GM12891 (cell line): ENCODE results near the gene E2F3.

Experiments used
- DNase-seq: peaks from one replicate; pipeline ENCODE4 v3.0.0; 2011; ENCODE audit warnings: low spot score; ENCODE audit not compliant: insufficient read length
- FAIRE-seq: peaks from 2 replicates; lab custom pipeline; 2011; peaks lifted over from hg19 to GRCh38; lab: Jason Lieb, UNC
- PAX5 ChIP-seq: IDR thresholded peaks from 2 replicates; pipeline ENCODE4 v1.6.1; 2011; ENCODE audit warnings: low read length, moderate library complexity, mild to moderate bottlenecking; ENCODE audit not compliant: insufficient read depth, severe bottlenecking
- POLR2A ChIP-seq: IDR thresholded peaks from 2 replicates; pipeline ENCODE4 v1.6.1; 2011; ENCODE audit warnings: low read depth, low read length, control low read depth
- POLR2AphosphoS5 ChIP-seq: IDR thresholded peaks from 2 replicates; pipeline ENCODE4 v1.6.1; 2011; ENCODE audit warnings: low read depth, low read length, control low read depth
- POU2F2 ChIP-seq: IDR thresholded peaks from 2 replicates; pipeline ENCODE4 v1.6.1; 2011; ENCODE audit warnings: low read depth, mild to moderate bottlenecking, control low read depth, low read length, moderate library complexity
- SPI1 ChIP-seq: IDR thresholded peaks from 2 replicates; pipeline ENCODE4 v1.6.1; 2011; ENCODE audit warnings: low read depth, low read length, control low read depth
- TAF1 ChIP-seq: IDR thresholded peaks from 2 replicates; pipeline ENCODE4 v1.6.1; 2011; ENCODE audit warnings: low read depth, low read length, control low read depth

The E2F3 gene

DNA sequence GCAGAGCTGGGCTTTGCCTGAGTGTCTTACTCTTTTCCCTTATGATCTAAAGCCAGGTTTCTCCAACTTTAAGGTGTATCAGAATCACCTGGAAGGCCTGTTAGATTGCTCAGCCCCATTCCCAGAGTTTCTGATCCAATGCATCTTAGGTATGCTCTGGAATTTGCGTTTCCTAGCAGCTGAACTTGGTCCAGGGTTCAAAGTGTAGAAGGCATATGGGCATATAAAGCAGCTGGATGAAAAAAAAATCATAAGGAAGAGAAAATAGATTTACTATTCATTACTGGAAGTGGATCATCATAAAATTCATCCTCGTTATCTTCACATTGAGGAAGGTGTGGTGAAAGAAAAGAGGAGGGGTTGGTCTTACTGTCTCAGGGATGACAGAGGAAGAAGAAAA lies 75.8 kb downstream of the E2F3 start:
- FAIRE-seq: no peak
- DNase-seq: no peak
- TF ChIP-seq POU2F2 (no peak), SPI1 (no peak), TAF1 (no peak)

DNA sequence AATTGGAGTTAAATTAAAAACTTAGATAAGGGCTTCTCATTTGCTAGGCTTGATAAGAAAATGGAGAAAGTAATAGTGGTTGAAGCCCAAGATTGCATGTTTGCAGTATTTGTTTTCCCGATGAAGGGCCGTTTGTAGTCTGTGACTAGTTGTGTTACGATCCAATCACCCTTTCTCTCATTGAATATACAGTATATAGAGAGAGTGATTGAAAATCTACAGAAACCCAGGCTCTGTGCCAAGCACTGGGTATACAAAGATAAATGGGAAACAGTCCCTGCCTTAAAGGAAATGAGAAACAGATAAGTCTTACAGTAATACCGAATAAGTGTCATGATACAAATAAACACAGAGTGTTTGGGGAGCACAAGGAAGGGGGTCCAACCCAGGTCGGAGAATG lies 77.4 kb downstream of the E2F3 start:
- TF ChIP-seq TAF1: no peak
- TF ChIP-seq POU2F2: no peak
- no peak for TF ChIP-seq POLR2A
- no peak for TF ChIP-seq PAX5
- no peak for TF ChIP-seq SPI1
- TF ChIP-seq POLR2AphosphoS5: no peak
- FAIRE-seq (no peak), DNase-seq (no peak)

DNA sequence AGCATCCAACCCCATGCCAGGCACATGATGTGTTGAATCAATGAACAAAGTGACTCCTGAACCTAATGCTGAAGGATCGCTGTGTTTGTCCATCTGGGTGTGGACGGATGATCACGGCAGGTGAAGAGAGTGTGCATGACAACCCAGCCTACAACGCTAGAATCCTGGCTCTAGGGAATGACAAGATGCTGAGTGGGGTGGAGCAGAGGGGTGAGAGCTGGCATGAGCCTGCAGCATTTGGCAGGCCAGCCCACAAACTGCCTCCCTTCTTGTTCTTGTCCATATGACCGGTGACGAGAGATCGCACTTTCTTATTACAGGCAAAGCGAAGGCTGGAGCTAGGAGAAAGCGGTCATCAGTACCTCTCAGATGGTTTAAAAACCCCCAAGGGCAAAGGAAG lies 77.8 kb downstream of the E2F3 start:
- DNase-seq (no peak), FAIRE-seq (no peak)
- TF ChIP-seq TAF1 (no peak), SPI1 (no peak), POU2F2 (no peak), POLR2AphosphoS5 (no peak), POLR2A (no peak)

DNA sequence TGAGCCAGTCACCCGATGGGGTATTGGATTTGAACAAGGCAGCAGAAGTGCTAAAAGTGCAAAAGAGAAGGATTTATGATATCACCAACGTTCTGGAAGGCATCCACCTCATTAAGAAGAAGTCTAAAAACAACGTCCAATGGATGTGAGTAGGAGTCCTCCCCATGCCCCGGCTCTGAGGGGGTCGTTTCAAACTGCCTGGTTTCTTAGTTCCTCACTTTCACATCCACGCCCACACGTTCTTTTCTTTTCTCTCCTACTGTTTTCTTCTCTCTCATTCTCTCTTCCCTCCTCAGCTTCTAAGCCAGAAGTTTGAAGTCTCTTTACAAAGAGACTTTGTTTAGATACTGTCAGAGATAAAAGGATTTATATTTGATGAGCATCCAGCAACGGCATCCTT lies 79.6 kb downstream of the E2F3 start:
- no peak for TF ChIP-seq PAX5
- no peak for TF ChIP-seq POLR2AphosphoS5
- TF ChIP-seq POLR2A: no peak
- no peak for TF ChIP-seq POU2F2
- TF ChIP-seq SPI1: no peak
- no peak for TF ChIP-seq TAF1
- DNase-seq (no peak), FAIRE-seq (no peak)

DNA sequence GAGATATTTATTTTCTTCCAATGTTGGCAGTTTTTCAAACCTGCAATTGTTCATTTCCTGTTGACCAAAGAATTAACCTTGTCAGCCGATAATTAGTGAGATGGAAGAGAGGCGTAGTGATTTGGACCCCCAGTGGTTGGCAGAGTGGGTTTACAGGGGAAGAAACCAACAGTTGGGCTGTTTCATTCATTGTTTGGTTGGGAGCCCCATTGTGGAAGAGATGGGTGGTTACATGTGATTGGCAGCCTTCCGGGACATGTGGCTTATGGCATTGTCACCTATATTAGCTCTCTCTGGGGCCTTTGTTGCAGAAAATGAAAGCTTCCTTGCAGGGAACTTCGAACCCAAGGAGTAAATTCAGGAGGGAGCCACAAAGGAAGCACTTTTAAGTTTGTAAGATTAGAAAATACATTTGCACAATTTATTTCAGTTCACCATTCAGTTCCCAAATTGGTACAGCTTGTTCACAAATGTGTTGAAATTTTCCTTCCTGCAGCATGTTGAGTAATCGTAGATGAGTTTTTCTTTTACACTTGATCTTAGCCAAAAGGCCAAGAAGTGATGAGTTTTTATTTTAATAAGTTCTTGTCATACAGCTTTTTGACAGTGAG lies 82.3 kb downstream of the E2F3 start:
- TF ChIP-seq TAF1 (no peak), PAX5 (no peak), POU2F2 (no peak), POLR2A (no peak), SPI1 (no peak), POLR2AphosphoS5 (no peak)
- DNase-seq (no peak), FAIRE-seq (no peak)

DNA sequence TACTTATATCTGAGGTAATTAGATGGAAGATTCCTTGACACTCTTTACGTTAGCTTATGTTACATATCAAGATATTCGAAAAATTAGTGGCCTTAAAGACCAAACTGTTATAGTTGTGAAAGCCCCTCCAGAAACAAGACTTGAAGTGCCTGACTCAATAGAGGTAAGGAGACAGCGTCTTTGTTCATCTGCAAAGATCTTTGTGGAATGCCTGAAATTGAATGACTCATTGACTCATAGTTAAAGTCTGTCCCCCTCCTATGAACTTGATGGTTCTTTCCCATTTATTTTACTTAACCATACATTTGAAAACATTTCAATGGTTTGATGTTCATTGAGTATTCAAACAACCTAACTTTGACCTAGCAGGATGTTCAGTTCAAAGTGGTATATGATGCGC lies 85.0 kb downstream of the E2F3 start:
- TF ChIP-seq POU2F2: no peak
- no peak for TF ChIP-seq POLR2A
- TF ChIP-seq POLR2AphosphoS5: no peak
- no peak for TF ChIP-seq PAX5
- no peak for TF ChIP-seq TAF1
- no peak for TF ChIP-seq SPI1
- no peak for DNase-seq
- no peak for FAIRE-seq

DNA sequence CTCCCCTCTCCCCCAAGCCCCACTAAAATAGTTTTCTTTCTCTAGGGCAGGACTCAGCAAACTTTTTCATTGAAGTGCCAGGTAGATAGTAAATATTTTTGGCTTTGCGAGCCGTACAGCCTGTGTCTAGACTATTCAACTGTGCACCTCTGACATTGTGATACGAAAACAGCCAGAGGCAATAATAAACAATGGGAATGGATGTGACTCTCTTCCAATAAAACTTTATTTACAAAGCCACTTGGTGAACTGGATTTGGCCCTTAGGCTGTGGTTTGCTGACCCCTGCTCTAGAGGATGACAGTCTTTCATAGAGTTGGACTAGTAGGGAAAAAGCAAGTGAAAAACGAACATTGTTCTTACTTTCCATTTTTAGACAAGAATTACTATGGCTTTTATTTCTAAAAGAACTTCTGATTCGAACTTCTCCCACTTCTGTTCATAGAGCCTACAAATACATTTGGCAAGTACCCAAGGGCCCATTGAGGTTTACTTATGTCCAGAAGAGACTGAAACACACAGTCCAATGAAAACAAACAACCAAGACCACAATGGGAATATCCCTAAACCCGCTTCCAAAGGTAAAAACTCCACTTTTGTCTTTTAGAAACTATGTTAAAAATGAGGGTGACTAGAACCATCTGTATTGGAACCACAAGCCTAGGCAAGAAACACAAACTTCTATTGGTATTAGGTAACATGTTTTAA lies 86.1 kb downstream of the E2F3 start:
- DNase-seq (no peak), FAIRE-seq (no peak)
- no peak for TF ChIP-seq PAX5
- no peak for TF ChIP-seq POLR2AphosphoS5
- no peak for TF ChIP-seq SPI1
- TF ChIP-seq TAF1: no peak
- TF ChIP-seq POLR2A: no peak
- no peak for TF ChIP-seq POU2F2

DNA sequence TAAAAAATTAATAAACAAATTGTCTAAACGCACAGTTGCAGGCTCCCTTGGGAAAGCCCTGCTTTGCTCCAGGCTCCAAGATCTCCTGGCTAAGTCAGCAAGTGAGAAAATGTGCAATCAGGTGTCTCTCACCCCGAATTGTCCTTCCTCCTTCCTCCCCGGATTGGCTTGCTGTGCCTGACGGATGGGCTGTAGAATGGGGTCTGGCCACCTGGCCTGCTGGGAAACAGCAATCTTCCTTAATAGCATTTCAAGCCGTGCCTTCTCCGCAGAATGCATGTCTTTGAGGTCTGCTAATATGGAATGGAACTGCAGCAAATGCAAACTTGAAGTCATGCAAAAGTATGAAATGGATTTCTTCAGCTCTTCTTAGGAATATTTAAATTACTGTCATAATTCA lies 88.9 kb downstream of the E2F3 start:
- DNase-seq (no peak), FAIRE-seq (no peak)
- no peak for TF ChIP-seq POLR2AphosphoS5
- no peak for TF ChIP-seq POU2F2
- TF ChIP-seq PAX5: no peak
- no peak for TF ChIP-seq TAF1
- no peak for TF ChIP-seq SPI1
- no peak for TF ChIP-seq POLR2A

DNA sequence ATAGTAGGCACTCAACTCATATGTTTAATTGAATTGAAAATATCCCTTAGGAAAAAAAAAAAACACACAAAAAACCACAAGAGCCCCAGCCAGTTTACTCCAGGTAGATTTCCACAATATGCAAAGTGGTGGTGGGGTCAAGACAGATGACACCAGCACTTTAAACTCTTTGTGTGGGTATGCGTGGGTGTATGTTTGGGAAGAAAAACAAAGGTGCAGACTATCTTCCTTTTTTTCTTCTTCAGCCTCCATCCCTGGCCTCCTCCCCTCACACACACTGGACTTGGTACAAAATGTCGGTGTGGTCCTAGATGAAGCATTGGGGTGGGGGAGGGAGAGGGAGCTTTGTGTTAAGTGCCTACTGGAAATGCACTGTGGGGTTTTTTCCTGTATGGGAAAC lies 90.4 kb downstream of the E2F3 start:
- no peak for FAIRE-seq
- TF ChIP-seq PAX5: no peak
- no peak for TF ChIP-seq TAF1
- TF ChIP-seq POU2F2: no peak
- no peak for TF ChIP-seq POLR2AphosphoS5
- no peak for TF ChIP-seq SPI1
- no peak for TF ChIP-seq POLR2A
- DNase-seq: no peak

DNA sequence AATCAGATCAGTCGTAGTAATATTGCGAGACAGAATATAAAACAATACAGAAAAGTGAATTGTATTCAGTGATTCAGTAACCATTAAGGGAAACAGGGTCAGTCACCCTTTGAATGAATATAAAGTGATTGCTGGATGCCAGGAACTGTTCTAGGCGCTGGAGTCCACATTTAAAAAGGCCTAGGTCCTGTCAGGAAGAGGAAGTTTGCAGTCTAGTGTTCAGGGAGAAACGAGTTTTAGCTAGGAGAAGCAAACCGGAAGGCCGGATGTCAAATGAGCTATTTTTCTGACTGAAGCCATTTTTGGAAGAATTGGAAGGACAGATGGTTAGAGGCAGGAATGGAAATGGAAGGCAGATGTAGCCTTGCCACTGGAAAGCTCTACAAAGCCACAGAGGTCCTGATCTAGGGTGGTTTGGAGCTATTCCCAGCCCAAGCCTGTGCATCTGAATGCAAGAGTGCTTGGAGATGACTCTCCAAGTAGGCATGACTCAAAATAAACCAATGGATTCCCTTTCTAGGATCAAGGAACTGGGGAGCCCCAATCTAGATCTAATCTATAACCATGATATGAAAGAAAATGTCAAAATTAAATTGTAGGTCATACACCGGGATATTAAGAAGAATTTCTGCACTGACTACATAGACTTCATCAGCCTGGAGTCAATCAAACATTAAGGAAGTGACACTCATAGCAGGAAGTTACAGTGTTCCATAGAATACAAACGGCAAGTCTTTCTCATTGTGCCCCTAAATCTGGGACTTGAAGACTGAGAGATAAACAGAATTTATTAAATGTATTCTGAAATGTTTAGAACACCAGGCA lies 95.7 kb downstream of the E2F3 start:
- DNase-seq (no peak), FAIRE-seq (no peak)
- TF ChIP-seq POLR2AphosphoS5 (no peak), TAF1 (no peak), PAX5 (no peak), POU2F2 (no peak), SPI1 (no peak), POLR2A (no peak)
